Vagina (tissue), 2 donors: Measurements from ENCODE around the gene ATF7. TPM values are rescaled to one million over a fixed set of nuclear protein-coding genes. Genes with fewer than 3 reads are reported as not detected.

ENCODE experiments used
- DNase-seq, 2 donors: peaks; one replicate each; pipeline ENCODE4 v3.0.0-alpha.2; 2017; ENCODE audit errors: extremely low spot score in 2 of 2
- H3K27ac ChIP-seq: fragments of 200-600 bp; sonication (generic); one replicate; pipeline ENCODE4 v1.5.1; 2019
- H3K27me3 ChIP-seq: fragments of 200-600 bp; sonication (generic); one replicate; pipeline ENCODE4 v1.5.1; 2019
- H3K36me3 ChIP-seq, 2 donors: fragments of 200-600 bp; sonication (generic); one replicate each; pipeline ENCODE4 v1.5.1; 2017 to 2019
- H3K4me1 ChIP-seq: fragments of 200-600 bp; sonication (generic); one replicate; pipeline ENCODE4 v1.5.1; 2019
- H3K4me3 ChIP-seq, 2 donors: fragments of 200-600 bp; sonication (generic); 1 replicate in 1 of 2; 2 replicates in 1 of 2; pipeline ENCODE4 v1.5.1; 2016 to 2019
- H3K9me3 ChIP-seq: fragments of 200-600 bp; sonication (generic); one replicate; pipeline ENCODE4 v1.5.1; 2019
- POLR2A ChIP-seq, 2 donors: fragments of 450-650 bp; IDR thresholded peaks; one replicate each; pipeline ENCODE4 v1.6.1; 2017; ENCODE audit warnings: antibody characterized with exemption in 2 of 2, mild to moderate bottlenecking in 2 of 2, moderate library complexity in 2 of 2
- POLR2AphosphoS5 ChIP-seq, 2 donors: sonication (generic); formaldehyde crosslinking; IDR thresholded peaks; one replicate each; pipeline ENCODE4 v1.9.0; 2017; ENCODE audit warnings: antibody characterized with exemption in 2 of 2, mild to moderate bottlenecking in 2 of 2, low read depth in 1 of 2; ENCODE audit not compliant: insufficient read depth in 1 of 2
- intact Hi-C: fragments of 100-400 bp; cut with DNase I; formaldehyde crosslinking; loops from one replicate; pipeline ENCODE4 v1.15.1; 2023
- total RNA-seq: library from RNA; depleted of rRNA; stranded (reverse); fragments of >200 nt; gene quantifications from one replicate; pipeline ENCODE4 v1.2.3, GENCODE V29; 2016
- TF ChIP-seq, protein P1 (sequence below), 3 experiments: fragments of 450-650 bp in 2 of 3; fragments of 200-600 bp in 1 of 3; sonication (generic) in 1 of 3; IDR thresholded peaks; one replicate each; pipeline ENCODE4 v1.5.1; 2017 to 2019; ENCODE audit warnings: antibody characterized with exemption in 3 of 3, mild to moderate bottlenecking in 2 of 3, moderate library complexity in 2 of 3

Gene ATF7
- total RNA-seq, 1 donor from 2014 or later: 34.9 TPM

DNA sequence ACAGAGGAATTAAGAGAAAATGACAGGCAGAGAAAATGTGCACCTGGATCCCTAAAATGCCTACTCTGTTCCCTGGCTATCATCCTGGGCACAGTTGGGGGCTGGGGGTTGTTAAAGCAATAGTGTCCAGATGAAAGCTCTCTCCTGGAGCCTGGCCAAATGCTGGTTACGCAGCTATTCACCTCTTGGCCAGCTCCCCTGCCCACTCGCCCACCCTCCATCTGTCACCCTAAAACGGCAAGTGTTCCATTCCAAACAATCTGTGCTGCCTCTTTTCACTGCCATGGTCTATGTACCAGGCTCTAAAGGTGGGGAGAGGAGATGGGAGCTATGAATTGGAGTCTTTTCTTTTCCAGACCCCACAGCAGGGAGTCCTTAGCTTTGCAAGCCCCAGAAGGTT lies 94.2 kb downstream of the ATF7 start:
- DNase-seq: no peak
- TF ChIP-seq POLR2A (IDR thresholded peaks at IDR 0.05) (no peak), POLR2AphosphoS5 (IDR thresholded peaks at IDR 0.05; ENCODE audit: insufficient read depth in 1 of 2, low read depth in 1 of 2) (no peak)
- TF ChIP-seq, protein P1, sequence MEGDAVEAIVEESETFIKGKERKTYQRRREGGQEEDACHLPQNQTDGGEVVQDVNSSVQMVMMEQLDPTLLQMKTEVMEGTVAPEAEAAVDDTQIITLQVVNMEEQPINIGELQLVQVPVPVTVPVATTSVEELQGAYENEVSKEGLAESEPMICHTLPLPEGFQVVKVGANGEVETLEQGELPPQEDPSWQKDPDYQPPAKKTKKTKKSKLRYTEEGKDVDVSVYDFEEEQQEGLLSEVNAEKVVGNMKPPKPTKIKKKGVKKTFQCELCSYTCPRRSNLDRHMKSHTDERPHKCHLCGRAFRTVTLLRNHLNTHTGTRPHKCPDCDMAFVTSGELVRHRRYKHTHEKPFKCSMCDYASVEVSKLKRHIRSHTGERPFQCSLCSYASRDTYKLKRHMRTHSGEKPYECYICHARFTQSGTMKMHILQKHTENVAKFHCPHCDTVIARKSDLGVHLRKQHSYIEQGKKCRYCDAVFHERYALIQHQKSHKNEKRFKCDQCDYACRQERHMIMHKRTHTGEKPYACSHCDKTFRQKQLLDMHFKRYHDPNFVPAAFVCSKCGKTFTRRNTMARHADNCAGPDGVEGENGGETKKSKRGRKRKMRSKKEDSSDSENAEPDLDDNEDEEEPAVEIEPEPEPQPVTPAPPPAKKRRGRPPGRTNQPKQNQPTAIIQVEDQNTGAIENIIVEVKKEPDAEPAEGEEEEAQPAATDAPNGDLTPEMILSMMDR (IDR thresholded peaks at IDR 0.05): no peak
- Histone ChIP-seq H3K4me1 (no peaks in the 10 kb centered on the region), H3K9me3 (no peaks in the 10 kb centered on the region), H3K36me3 (peaks cover 0 to 89% of the 10 kb centered on the region in 2 donors), H3K4me3 (no peak overlapping the region), H3K27ac (no peak overlapping the region), H3K27me3 (no peaks in the 10 kb centered on the region)
- intact Hi-C loops: no loop called here

DNA sequence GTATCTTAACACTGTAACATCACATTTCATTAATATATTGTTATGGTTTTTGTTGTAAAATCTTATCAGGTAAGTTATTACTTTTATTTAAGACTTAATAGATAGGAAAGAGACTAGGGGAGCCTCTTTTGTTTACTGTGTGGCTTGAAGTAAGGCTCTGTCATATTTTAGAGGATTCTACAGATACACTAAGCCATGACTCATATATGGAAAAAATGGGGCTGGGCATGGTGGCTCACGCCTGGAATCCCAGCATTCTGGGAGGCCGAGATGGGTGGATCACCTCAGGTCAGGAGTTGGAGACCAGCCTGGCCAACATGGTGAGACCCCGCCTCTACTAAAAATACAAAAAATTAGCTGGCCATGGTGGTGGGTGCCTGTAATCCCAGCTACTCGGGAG lies 95.3 kb downstream of the ATF7 start:
- no peak overlapping the region for H3K4me3 ChIP-seq
- H3K27ac ChIP-seq: no peak overlapping the region
- TF ChIP-seq POLR2AphosphoS5 (IDR thresholded peaks at IDR 0.05; ENCODE audit: insufficient read depth in 1 of 2, low read depth in 1 of 2): no peak
- TF ChIP-seq, protein P1 (IDR thresholded peaks at IDR 0.05): no peak
- TF ChIP-seq POLR2A (IDR thresholded peaks at IDR 0.05): no peak
- H3K9me3 ChIP-seq: no peaks in the 10 kb centered on the region
- peaks cover 0 to 87% of the 10 kb centered on the region in 2 donors for H3K36me3 ChIP-seq
- intact Hi-C loops: no loop called here
- H3K4me1 ChIP-seq: no peaks in the 10 kb centered on the region
- no peak for DNase-seq
- H3K27me3 ChIP-seq: no peaks in the 10 kb centered on the region

DNA sequence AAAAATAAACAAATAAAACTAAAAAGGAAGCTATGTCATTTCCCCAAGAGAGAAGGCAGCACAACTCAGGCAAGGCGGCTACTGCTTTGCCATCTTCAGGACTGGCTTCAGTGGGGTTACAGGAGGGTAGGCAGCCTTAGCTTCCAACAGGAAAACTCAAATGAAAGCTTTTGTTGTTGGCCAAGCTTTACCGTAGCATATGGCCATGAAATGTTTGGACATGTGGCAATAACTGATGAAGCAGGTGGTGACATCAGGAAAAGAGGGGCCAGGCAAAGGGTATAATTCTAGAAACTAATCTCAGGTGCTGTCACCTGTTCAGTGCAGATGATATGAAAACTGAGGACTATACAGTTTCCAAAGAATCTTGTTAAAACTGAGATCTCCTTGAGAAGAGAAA lies 96.1 kb downstream of the ATF7 start:
- H3K4me1 ChIP-seq: no peaks in the 10 kb centered on the region
- H3K27ac ChIP-seq: no peak overlapping the region
- TF ChIP-seq, protein P1 (IDR thresholded peaks at IDR 0.05): no peak
- TF ChIP-seq POLR2AphosphoS5 (IDR thresholded peaks at IDR 0.05; ENCODE audit: insufficient read depth in 1 of 2, low read depth in 1 of 2): no peak
- TF ChIP-seq POLR2A (IDR thresholded peaks at IDR 0.05): no peak
- DNase-seq: no peak
- intact Hi-C loops: no loop called here
- H3K4me3 ChIP-seq: no peak overlapping the region
- H3K9me3 ChIP-seq: no peaks in the 10 kb centered on the region
- peaks cover 0 to 80% of the 10 kb centered on the region in 2 donors for H3K36me3 ChIP-seq
- no peaks in the 10 kb centered on the region for H3K27me3 ChIP-seq

- Histone ChIP-seq H3K27ac (no peak overlapping the region), H3K9me3 (no peaks in the 10 kb centered on the region), H3K27me3 (no peaks in the 10 kb centered on the region), H3K36me3 (peaks cover 0 to 75% of the 10 kb centered on the region in 2 donors), H3K4me1 (no peaks in the 10 kb centered on the region), H3K4me3 (no peak overlapping the region)
- TF ChIP-seq POLR2A (IDR thresholded peaks at IDR 0.05) (no peak), POLR2AphosphoS5 (IDR thresholded peaks at IDR 0.05; ENCODE audit: insufficient read depth in 1 of 2, low read depth in 1 of 2) (no peak)
- TF ChIP-seq, protein P1 (IDR thresholded peaks at IDR 0.05): no peak
- intact Hi-C loops: no loop called here
- no peak for DNase-seq
Observed at GRCh38 chr12:53524476-53524875, 101.7 kb downstream of the ATF7 start.

GRCh38 chr12:53523131-53523530 lies 103.1 kb downstream of the ATF7 start:
- H3K9me3 ChIP-seq: no peaks in the 10 kb centered on the region
- H3K4me3 ChIP-seq: no peak overlapping the region
- DNase-seq: no peak
- TF ChIP-seq POLR2AphosphoS5 (IDR thresholded peaks at IDR 0.05; ENCODE audit: insufficient read depth in 1 of 2, low read depth in 1 of 2): no peak
- intact Hi-C loops: no loop called here
- H3K27ac ChIP-seq: no peak overlapping the region
- H3K27me3 ChIP-seq: no peaks in the 10 kb centered on the region
- H3K36me3 ChIP-seq: peaks cover 0 to 79% of the 10 kb centered on the region in 2 donors
- no peaks in the 10 kb centered on the region for H3K4me1 ChIP-seq
